D721Med (cell line): ENCODE results near the gene RAB11FIP5.
"Not testable (repeated sequence)": the region's sequence is repeated elsewhere in the genome, so short reads cannot be mapped to it uniquely, and the experiment has no call there.

Experiments used
- DNase-seq: peaks from one replicate; pipeline ENCODE4 v3.0.0; 2011; ENCODE audit warnings: low spot score; ENCODE audit not compliant: insufficient read length
- FAIRE-seq: peaks from 2 replicates; lab custom pipeline; 2011; peaks lifted over from hg19 to GRCh38; lab: Jason Lieb, UNC
- CTCF ChIP-seq: IDR thresholded peaks from 2 replicates; pipeline ENCODE4 v1.5.1; 2012; ENCODE audit warnings: mild to moderate bottlenecking, control low read depth; ENCODE audit not compliant: insufficient read depth; ENCODE audit errors: missing control alignments

RAB11FIP5 gene

DNA sequence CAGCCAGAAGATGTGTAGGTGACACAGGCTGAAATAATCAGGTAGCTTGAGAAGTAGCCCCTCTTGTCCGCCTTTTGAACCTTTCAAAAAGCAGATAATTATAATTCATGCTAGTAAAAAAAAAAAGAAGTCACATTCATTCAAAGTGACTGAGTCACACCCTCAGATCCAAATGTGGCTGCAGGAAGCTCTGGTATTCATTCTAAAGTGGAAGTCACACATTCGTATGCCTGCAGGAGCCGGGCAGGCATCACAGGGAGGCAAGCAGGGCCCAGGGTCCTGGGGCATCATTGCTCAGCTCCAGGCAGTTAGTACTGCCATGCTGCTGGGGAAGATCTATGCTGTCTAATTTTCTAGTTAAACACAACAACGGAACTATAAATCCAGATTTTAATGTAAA lies 21.7 kb upstream of the RAB11FIP5 start:
- FAIRE-seq (no peak), DNase-seq (no peak)
- no peak for TF ChIP-seq CTCF

DNA sequence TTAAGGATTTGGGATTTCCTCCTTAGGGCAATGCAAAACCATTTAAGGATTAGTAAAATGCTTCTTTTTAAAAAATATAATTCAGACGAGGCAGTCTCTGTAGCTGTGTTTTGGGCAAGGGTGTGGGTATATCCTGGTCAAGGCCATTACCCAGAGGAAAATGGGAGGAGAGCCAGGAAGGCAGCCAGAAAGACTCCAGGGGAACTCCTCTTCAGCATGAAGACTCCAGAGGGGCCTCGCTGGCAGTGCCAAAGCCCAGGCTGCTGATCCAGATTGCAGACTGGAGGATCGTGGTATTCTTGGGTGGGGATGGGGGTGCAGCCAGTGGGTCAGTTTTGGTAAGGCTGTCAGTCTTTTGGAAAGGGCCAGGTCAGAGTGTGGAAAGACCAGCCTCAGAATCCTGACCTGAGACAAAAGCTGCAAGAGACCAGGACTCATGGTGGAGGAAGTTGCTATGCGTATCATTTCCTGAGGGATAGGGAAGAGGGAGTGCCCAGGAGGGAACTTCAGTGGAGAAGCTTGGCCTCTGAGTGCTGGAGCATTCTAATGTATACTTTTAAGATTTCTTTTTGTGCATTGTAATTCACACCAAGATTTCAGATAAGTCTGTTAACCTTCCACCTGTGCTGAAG lies 20.9 kb upstream of the RAB11FIP5 start:
- DNase-seq (no peak), FAIRE-seq (no peak)
- TF ChIP-seq CTCF, result no peak

GRCh38 chr2:73131807-73132206 lies 19.1 kb upstream of the RAB11FIP5 start:
- no peak for DNase-seq
- no peak for FAIRE-seq
- no peak for TF ChIP-seq CTCF

GRCh38 chr2:73130790-73131189 lies 18.0 kb upstream of the RAB11FIP5 start:
- DNase-seq, result no peak
- FAIRE-seq, result no peak
- no peak for TF ChIP-seq CTCF

GRCh38 chr2:73128841-73129535 lies 16.2 kb upstream of the RAB11FIP5 start:
- no peak for TF ChIP-seq CTCF
- DNase-seq, result no peak
- FAIRE-seq, result no peak

GRCh38 chr2:73122536-73122935 lies 9.8 kb upstream of the RAB11FIP5 start:
- FAIRE-seq (no peak), DNase-seq (no peak)
- no peak for TF ChIP-seq CTCF

- DNase-seq, FAIRE-seq: not testable (repeated sequence)
Measured at GRCh38 chr2:73119611-73120239, 7.0 kb upstream of the RAB11FIP5 start.
